Measurements from ENCODE around the gene FAM83G. TPM values are rescaled to one million over a fixed set of nuclear protein-coding genes. Genes with fewer than 3 reads are reported as not detected.

The FAM83G gene
- total RNA-seq, 3 donors from 2014 or later: 1.8 to 11.0 (median 7.2) TPM

DNA sequence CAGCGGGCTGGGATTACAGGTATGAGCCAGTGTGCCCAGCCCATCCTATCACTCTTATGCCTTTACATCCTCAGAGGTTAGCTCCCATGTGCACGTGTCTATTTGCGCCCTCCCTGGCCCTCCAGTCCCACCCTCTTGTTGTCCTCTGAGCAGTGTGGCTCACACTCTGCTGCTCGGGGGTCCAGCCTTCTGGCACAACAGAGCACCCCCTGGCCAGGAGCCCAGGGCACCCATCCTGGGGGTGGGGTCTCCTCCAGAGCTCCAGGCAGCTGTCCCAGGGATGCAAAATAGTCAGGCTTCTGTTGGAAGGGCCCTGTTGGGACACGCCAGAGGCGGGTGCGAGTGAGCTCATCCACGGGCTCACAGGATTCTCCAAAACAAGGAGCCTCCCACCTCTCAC is 11.7 kb upstream of the FAM83G start:
- no peak overlapping the region for H3K27ac ChIP-seq
- no peak for DNase-seq (ENCODE audit: low spot score in 2 of 2)
- no peak overlapping the region for H3K4me3 ChIP-seq
- no peaks in the 10 kb centered on the region for H3K4me1 ChIP-seq
- intact Hi-C loops (cut with DNase I; ENCODE audit: low total_unique reads): no loop called here
- H3K9me3 ChIP-seq: no peaks in the 10 kb centered on the region
- no peaks in the 10 kb centered on the region for H3K27me3 ChIP-seq
- no peaks in the 10 kb centered on the region for H3K36me3 ChIP-seq
- TF ChIP-seq POLR2AphosphoS5 (IDR thresholded peaks at IDR 0.05) (no peak), POLR2A (IDR thresholded peaks at IDR 0.05) (no peak)
- TF ChIP-seq, protein P1, sequence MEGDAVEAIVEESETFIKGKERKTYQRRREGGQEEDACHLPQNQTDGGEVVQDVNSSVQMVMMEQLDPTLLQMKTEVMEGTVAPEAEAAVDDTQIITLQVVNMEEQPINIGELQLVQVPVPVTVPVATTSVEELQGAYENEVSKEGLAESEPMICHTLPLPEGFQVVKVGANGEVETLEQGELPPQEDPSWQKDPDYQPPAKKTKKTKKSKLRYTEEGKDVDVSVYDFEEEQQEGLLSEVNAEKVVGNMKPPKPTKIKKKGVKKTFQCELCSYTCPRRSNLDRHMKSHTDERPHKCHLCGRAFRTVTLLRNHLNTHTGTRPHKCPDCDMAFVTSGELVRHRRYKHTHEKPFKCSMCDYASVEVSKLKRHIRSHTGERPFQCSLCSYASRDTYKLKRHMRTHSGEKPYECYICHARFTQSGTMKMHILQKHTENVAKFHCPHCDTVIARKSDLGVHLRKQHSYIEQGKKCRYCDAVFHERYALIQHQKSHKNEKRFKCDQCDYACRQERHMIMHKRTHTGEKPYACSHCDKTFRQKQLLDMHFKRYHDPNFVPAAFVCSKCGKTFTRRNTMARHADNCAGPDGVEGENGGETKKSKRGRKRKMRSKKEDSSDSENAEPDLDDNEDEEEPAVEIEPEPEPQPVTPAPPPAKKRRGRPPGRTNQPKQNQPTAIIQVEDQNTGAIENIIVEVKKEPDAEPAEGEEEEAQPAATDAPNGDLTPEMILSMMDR (IDR thresholded peaks at IDR 0.05): no peak

DNA sequence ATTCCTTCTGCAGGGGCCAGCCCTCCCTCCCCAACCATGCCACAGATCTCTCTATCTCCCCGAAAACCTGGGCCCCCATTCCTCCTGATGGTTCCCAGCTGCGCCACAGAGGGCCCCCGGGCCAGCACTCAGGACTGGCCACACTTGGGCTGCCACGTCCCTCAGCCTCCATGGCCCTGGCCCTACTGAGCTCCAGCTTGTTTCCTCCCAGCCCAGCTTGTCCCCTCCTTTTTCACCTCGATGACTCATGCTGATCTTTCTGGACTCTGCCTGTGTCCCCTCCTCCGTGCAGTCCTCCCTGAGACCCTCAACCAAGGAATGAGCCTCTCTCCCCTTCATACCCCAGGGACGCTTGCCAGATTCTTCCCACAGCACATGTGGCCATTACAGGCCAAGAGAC is 10.9 kb upstream of the FAM83G start:
- Histone ChIP-seq H3K36me3 (no peaks in the 10 kb centered on the region), H3K4me1 (no peaks in the 10 kb centered on the region), H3K27me3 (no peaks in the 10 kb centered on the region), H3K9me3 (no peaks in the 10 kb centered on the region), H3K27ac (no peak overlapping the region), H3K4me3 (no peak overlapping the region)
- TF ChIP-seq POLR2A (IDR thresholded peaks at IDR 0.05): no peak
- TF ChIP-seq POLR2AphosphoS5 (IDR thresholded peaks at IDR 0.05): no peak
- TF ChIP-seq, protein P1 (IDR thresholded peaks at IDR 0.05): no peak
- intact Hi-C loops (cut with DNase I; ENCODE audit: low total_unique reads): no loop called here
- DNase-seq (ENCODE audit: low spot score in 2 of 2): no peak

DNA sequence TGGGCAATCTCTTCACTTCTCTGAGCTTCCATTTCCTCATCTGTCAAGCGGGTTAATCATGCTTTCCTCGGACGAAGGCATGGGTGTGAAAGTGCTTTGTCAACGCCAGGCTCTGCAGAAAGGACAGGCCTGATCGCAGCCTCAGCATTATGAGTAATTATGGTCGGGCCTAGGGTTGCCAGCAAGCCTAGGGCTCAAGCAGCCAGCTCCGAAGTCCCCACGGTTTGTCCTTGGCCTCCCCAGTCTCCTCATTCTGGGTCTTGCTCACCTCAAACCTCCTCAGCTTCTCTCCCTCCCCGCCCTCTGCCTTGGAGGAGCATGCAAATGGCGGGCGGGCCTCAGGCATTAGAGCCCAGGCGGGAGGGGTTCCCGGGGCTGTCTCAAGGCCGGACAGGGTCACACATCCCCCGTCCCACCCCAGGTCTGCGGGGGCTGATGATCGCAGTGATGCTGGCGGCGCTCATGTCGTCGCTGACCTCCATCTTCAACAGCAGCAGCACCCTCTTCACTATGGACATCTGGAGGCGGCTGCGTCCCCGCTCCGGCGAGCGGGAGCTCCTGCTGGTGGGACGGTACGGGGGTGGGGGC is 10.2 kb upstream of the FAM83G start:
- Histone ChIP-seq H3K4me3 (no peak overlapping the region), H3K9me3 (no peaks in the 10 kb centered on the region), H3K27me3 (no peaks in the 10 kb centered on the region), H3K27ac (no peak overlapping the region), H3K4me1 (no peaks in the 10 kb centered on the region), H3K36me3 (no peaks in the 10 kb centered on the region)
- intact Hi-C loops (cut with DNase I; ENCODE audit: low total_unique reads): no loop called here
- no peak for DNase-seq (ENCODE audit: low spot score in 2 of 2)
- TF ChIP-seq POLR2A (IDR thresholded peaks at IDR 0.05): no peak
- TF ChIP-seq POLR2AphosphoS5 (IDR thresholded peaks at IDR 0.05): no peak
- TF ChIP-seq, protein P1 (IDR thresholded peaks at IDR 0.05): no peak

DNA sequence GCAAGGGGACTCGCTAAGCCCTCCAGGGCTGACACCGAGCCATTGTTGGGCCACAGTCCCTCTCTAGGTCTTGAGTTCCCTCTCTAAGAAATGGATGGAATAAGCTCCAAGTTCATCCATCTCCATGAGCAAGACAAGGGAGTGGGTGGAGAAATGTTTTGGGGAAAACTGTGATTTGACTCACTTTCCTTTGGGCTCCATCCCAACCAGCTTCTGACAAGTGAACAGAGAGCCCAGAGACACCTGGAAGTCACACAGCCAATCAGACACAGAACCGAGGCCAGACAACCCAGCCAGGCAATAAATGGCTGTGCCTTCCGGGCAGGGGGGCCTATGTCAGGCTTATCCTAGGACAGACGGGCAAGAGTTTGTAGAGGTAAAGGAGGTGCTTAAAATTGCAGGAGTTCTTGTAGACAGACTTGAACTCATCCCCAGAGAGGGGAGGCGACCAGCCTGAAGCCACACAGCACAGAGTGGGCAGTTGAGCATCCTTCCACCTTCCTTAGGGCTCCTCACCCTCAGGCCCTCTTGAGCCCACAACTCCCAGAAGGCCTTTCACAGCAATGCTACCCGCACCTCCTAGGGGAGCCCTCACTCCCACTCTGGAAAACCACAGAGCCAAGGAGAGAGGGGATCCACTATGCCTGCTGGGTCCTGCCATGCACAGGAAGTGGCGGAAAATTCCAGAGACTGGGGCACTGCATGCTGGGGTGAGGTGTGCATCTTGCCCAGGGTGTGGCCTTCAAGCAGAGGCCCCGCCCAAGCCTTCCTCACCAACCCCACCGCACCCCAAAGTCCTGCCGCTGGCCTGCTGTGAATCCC is 9.5 kb upstream of the FAM83G start:
- H3K27ac ChIP-seq: no peak overlapping the region
- no peaks in the 10 kb centered on the region for H3K36me3 ChIP-seq
- no peak overlapping the region for H3K4me3 ChIP-seq
- TF ChIP-seq POLR2A (IDR thresholded peaks at IDR 0.05): no peak
- TF ChIP-seq, protein P1 (IDR thresholded peaks at IDR 0.05): no peak
- H3K27me3 ChIP-seq: no peaks in the 10 kb centered on the region
- no peaks in the 10 kb centered on the region for H3K9me3 ChIP-seq
- intact Hi-C loops (cut with DNase I; ENCODE audit: low total_unique reads): no loop called here
- no peaks in the 10 kb centered on the region for H3K4me1 ChIP-seq
- no peak for DNase-seq (ENCODE audit: low spot score in 2 of 2)

DNA sequence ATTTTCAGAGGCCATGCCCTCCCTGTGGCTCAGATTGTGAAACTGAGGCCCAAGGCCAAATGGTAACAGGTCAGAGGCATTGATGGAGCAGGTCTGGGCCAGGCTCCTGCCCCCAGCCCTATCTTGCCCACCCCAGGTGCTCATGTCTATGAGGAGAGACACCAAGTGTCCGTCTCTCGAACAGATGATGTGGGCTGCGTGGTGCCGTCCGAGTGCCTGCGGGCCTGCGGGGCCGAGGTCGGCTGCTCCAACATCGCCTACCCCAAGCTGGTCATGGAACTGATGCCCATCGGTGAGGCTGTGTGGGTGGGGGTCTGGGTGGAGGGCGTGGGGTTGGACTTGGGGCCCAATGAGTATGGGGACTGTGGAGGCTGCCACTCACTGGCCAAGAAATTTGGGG is 8.7 kb upstream of the FAM83G start:
- no peaks in the 10 kb centered on the region for H3K4me1 ChIP-seq
- no peak overlapping the region for H3K27ac ChIP-seq
- H3K36me3 ChIP-seq: no peaks in the 10 kb centered on the region
- no peaks in the 10 kb centered on the region for H3K9me3 ChIP-seq
- DNase-seq (ENCODE audit: low spot score in 2 of 2): no peak
- H3K4me3 ChIP-seq: no peak overlapping the region
- intact Hi-C loops (cut with DNase I; ENCODE audit: low total_unique reads): no loop called here
- TF ChIP-seq POLR2A (IDR thresholded peaks at IDR 0.05): no peak
- no peak for TF ChIP-seq POLR2AphosphoS5 (IDR thresholded peaks at IDR 0.05)
- TF ChIP-seq, protein P1 (IDR thresholded peaks at IDR 0.05): no peak
- H3K27me3 ChIP-seq: no peaks in the 10 kb centered on the region
